GM21447 (cell line): ENCODE data around the gene TRIM17.

ENCODE experiments used
- ATAC-seq: cut with Tn5 transposase; IDR thresholded peaks from one replicate; pipeline ENCODE4 v1.9.1; 2021; ENCODE audit not compliant: unreplicated experiment

TRIM17 gene

DNA sequence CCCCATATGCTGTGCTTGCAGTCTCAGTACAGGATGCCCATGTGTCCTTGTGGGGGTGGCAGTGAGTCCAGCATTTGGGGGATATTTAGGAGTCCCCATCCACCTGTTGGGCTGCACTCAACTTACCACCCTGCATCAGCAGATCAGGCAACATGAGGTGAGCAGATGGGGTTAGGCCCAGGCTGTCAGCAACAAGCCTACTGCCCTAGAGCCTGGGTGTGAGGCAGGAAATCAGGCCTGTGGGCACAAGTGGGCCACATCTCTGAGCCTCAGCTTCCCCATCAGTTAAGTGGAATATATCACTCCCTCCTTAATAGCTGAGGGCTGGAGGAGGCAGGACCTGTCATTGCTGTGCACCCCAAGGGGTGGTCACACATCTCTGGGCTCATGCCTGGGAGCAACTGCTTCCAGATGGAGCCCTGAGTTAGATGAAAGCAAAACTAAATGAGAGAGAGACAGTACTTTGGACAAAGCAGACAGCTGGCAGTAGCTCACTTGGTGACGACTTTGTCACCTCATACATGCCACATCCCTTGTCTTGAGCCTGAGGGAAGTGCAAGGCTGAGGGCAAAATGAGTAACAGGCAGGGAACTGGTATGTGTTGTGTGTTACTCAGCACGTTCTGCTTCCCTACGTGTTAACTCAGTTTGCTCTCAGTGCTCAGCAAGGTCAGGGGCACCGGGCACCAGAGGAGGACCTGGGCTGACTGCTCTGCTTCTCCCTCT lies 58.5 kb downstream of the TRIM17 start:
- no peak for ATAC-seq
